ENCODE results near the gene KRT13. TPM values are rescaled to one million over a fixed set of nuclear protein-coding genes. Genes with fewer than 3 reads are reported as not detected.

Gene KRT13
- total RNA-seq, 4 donors from 2014 or later, result not detected

- no peak for TF ChIP-seq CTCF (IDR thresholded peaks at IDR 0.05; ENCODE audit: low read depth)
Measured at GRCh38 chr17:41467561-41467960, 37.9 kb downstream of the KRT13 start.

GRCh38 chr17:41466988-41467387 lies 38.4 kb downstream of the KRT13 start, which contains the start of gene KRT32:
Gene KRT32, minus strand, starts transcription at chr17:41467386. Its CDS starts 61 bp downstream, at chr17:41467325.
- TF ChIP-seq CTCF (IDR thresholded peaks at IDR 0.05; ENCODE audit: low read depth), result no peak

GRCh38 chr17:41464682-41465081 lies 40.7 kb downstream of the KRT13 start:
- no peak for TF ChIP-seq CTCF (IDR thresholded peaks at IDR 0.05; ENCODE audit: low read depth)

- TF ChIP-seq CTCF (IDR thresholded peaks at IDR 0.05; ENCODE audit: low read depth), result no peak
Measured at GRCh38 chr17:41464173-41464572, 41.2 kb downstream of the KRT13 start.

GRCh38 chr17:41463746-41464145 lies 41.7 kb downstream of the KRT13 start:
- no peak for TF ChIP-seq CTCF (IDR thresholded peaks at IDR 0.05; ENCODE audit: low read depth)

GRCh38 chr17:41462705-41463104 lies 42.7 kb downstream of the KRT13 start:
- no peak for TF ChIP-seq CTCF (IDR thresholded peaks at IDR 0.05; ENCODE audit: low read depth)

GRCh38 chr17:41457676-41458075 lies 47.7 kb downstream of the KRT13 start:
- TF ChIP-seq CTCF (IDR thresholded peaks at IDR 0.05; ENCODE audit: low read depth), result no peak

Data from subcutaneous adipose tissue (tissue), 4 donors.